ENCODE results near the gene ECPAS. TPM values are rescaled to one million over a fixed set of nuclear protein-coding genes. Genes with fewer than 3 reads are reported as not detected.

ECPAS gene
- total and polyA plus RNA-seq, 12 donors = 17.3 to 99.1 (median 84.1) TPM

DNA sequence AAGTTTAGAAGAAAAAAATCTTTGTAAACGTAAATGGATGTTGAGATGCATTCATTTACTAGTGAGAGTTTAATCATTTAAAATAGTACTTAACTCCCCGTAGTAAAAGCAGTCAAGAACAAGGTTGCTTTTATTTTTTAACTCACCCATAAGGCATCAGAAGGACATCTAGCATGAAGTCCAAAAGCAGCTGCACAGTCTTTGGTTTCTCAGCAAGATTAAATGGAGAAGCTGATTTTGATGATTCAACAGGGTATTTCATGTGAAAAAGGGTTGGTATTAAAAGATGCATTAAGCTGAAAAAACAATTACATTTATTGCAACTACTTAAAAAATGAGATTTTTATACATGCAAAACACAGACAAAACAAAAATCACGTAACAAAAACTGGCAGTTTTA, 44.0 kb downstream of the ECPAS start:
- Histone ChIP-seq H3K9me3 (replicated peaks in 1 of 3) (no peaks in the 10 kb centered on the region), H3K36me3 (replicated peaks in 1 of 2) (peaks cover 0 to 40% of the 10 kb centered on the region in 2 donors), H3K27ac (no peak overlapping the region), H3K4me1 (replicated peaks in 1 of 2) (peaks cover 0 to 10% of the 10 kb centered on the region in 2 donors), H3K27me3 (no peaks in the 10 kb centered on the region), H3K4me3 (no peak overlapping the region)
- intact Hi-C loops (cut with DNase I) = no loop called here
- TF ChIP-seq POLR2A (IDR thresholded peaks at IDR 0.05) = no peak
- TF ChIP-seq, protein P1, sequence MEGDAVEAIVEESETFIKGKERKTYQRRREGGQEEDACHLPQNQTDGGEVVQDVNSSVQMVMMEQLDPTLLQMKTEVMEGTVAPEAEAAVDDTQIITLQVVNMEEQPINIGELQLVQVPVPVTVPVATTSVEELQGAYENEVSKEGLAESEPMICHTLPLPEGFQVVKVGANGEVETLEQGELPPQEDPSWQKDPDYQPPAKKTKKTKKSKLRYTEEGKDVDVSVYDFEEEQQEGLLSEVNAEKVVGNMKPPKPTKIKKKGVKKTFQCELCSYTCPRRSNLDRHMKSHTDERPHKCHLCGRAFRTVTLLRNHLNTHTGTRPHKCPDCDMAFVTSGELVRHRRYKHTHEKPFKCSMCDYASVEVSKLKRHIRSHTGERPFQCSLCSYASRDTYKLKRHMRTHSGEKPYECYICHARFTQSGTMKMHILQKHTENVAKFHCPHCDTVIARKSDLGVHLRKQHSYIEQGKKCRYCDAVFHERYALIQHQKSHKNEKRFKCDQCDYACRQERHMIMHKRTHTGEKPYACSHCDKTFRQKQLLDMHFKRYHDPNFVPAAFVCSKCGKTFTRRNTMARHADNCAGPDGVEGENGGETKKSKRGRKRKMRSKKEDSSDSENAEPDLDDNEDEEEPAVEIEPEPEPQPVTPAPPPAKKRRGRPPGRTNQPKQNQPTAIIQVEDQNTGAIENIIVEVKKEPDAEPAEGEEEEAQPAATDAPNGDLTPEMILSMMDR (IDR thresholded peaks at IDR 0.05) = no peak
- 89 to 95% (median 90%) methylated on average over 3 of the region's 3 CpGs for WGBS, 4 donors
- no peak for DNase-seq

DNA sequence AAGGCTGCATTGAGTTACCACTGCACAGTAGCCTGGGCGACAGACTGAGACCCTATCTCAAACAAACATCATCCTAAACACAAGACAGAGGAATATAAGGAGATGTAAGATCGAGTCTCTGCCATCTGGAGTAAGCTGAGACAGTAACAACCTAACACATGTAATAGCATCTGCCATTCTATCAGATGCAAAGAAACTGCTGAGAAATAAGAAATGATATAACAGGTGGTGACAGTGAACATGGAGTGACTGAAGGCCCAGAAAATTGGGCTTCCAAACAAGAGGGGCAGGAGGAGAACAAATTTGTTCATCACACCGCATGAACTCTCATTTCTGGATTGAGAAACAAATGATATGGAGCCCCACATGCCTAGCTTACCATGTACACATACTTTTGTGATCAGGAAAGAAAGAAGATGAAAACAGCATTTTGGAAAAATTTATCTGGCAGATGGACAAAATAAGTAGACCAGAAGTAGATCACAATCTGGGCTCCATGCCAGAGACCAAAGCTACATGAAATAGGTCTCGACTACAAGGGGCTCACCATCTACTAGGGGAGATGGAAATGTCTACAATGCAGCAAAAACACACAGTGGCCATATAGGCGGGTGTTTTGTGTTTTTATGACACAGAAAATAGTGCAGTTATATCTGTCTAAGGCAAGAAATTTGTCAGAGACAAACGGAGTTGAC, 45.5 kb downstream of the ECPAS start:
- 71 to 78% (median 74%) methylated on average over 6 of the region's 6 CpGs for WGBS, 4 donors
- H3K27ac ChIP-seq = peak overlapping the region in 1 of 5 donors; percentile 8
- intact Hi-C loops (cut with DNase I) = no loop called here
- peaks cover 0 to 44% of the 10 kb centered on the region in 2 donors for H3K36me3 ChIP-seq (replicated peaks in 1 of 2)
- H3K4me3 ChIP-seq = no peak overlapping the region
- peak; percentile 25 to 60 (median 50) for DNase-seq
- peaks cover 0 to 10% of the 10 kb centered on the region in 2 donors for H3K4me1 ChIP-seq (replicated peaks in 1 of 2)
- no peaks in the 10 kb centered on the region for H3K9me3 ChIP-seq (replicated peaks in 1 of 3)
- no peaks in the 10 kb centered on the region for H3K27me3 ChIP-seq
- TF ChIP-seq POLR2A (IDR thresholded peaks at IDR 0.05) = no peak
- TF ChIP-seq, protein P1 (IDR thresholded peaks at IDR 0.05) = no peak

DNA sequence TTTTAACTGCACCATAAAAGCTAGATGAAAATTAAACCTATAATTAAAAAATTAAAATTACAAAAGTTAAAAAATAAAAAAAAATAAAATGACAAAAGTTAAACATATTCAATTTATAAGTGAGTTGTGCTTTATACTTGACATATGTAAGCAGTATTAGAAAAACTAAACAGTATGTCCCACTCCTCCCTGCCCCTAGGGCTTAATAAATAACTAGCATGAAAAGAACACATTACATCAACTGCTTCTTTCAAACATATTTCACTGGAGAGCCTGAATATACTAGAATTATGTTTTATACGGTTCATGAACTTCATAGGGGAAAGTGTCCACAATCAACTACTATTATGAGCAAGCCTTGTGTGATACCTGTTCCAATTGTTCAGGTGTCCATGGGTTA, 47.6 kb downstream of the ECPAS start:
- no peaks in the 10 kb centered on the region for H3K9me3 ChIP-seq (replicated peaks in 1 of 3)
- no peak for DNase-seq
- 76 to 95% (median 88%) methylated on average over 1 of the region's 1 CpG for WGBS, 4 donors
- peaks cover 0 to 10% of the 10 kb centered on the region in 2 donors for H3K4me1 ChIP-seq (replicated peaks in 1 of 2)
- peaks cover 0 to 61% of the 10 kb centered on the region in 2 donors for H3K36me3 ChIP-seq (replicated peaks in 1 of 2)
- H3K27ac ChIP-seq = no peak overlapping the region
- TF ChIP-seq, protein P1 (IDR thresholded peaks at IDR 0.05) = no peak
- no peak for TF ChIP-seq POLR2A (IDR thresholded peaks at IDR 0.05)
- H3K27me3 ChIP-seq = no peaks in the 10 kb centered on the region
- H3K4me3 ChIP-seq = no peak overlapping the region
- intact Hi-C loops (cut with DNase I) = no loop called here

DNA sequence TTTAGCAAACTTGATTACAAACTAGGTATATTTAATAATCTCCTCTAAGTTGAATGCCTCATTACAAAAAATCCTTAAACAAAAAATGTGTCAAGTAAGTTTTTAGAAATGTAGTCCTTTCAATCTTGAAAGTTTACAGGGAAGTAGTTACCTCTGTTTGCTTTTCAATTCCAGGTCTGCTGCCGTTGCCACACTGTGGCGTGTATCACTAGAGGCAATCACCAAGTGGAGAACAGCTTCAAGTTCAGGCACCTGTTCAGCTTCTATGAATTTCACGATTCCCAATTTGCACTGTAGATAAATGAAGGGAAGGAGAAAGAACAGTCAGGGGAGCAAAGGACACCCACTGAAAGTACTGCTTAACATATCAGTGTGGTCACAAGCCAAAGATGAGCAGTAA, 51.1 kb downstream of the ECPAS start:
- WGBS, 4 donors = 87 to 96% (median 91%) methylated on average over 3 of the region's 3 CpGs
- Histone ChIP-seq H3K27me3 (no peaks in the 10 kb centered on the region), H3K4me1 (replicated peaks in 1 of 2) (peaks cover 0 to 9% of the 10 kb centered on the region in 2 donors), H3K27ac (no peak overlapping the region), H3K9me3 (replicated peaks in 1 of 3) (no peaks in the 10 kb centered on the region), H3K36me3 (replicated peaks in 1 of 2) (peaks cover 0 to 50% of the 10 kb centered on the region in 2 donors), H3K4me3 (no peak overlapping the region)
- no peak for DNase-seq
- intact Hi-C loops (cut with DNase I) = no loop called here
- TF ChIP-seq POLR2A (IDR thresholded peaks at IDR 0.05) = no peak
- TF ChIP-seq, protein P1 (IDR thresholded peaks at IDR 0.05) = no peak
